Mesenteric fat pad (tissue), 1 donor: ENCODE results near the gene DYRK1A. TPM values are rescaled to one million over a fixed set of nuclear protein-coding genes. Genes with fewer than 3 reads are reported as not detected.

ENCODE experiments used
- DNase-seq: peaks from one replicate; pipeline ENCODE4 v3.0.0-alpha.2; 2020; ENCODE audit warnings: low spot score
- total RNA-seq: library from RNA; stranded (reverse); fragmentation: NEBNext Ultra II Directional; extraction: Animal tissue kit (Norgen Biotek cat#: 25700); gene quantifications from one replicate; pipeline ENCODE4 v1.2.1, GENCODE V29; 2021
- donor health status: DM: yes; HTN: yes; CAD: no.

The DYRK1A gene
- total RNA-seq, 1 donor from 2014 or later: 48.8 TPM

- DNase-seq: no peak
These were observed 82.8 kb downstream of the DYRK1A start for GRCh38 chr21:37449302-37449937.

DNA sequence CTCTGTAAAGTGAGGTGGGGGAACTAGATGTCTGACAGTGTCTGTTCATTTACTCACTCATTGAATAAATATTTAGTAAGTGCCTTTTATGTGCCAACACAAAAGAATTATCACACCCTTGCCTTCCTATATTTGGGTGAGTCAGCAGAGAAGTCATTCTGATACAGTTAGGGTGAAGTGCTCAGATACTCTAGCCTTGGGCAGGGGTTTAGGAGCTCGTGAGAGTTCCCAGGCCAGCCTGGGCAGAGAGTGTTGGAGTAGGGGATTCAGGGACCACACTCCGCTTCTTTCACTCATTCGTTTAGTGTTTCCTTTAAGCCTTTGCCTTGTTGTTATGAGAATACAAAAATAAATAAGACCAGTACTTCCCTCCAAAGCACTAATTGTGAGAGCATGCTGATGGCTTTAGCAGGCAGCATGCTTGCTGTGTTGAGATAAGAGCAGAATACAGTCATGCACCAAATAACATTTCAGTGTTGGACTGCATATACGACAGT is 83.9 kb downstream of the DYRK1A start:
- DNase-seq: no peak

GRCh38 chr21:37451446-37451845 is 84.9 kb downstream of the DYRK1A start:
- no peak for DNase-seq

DNA sequence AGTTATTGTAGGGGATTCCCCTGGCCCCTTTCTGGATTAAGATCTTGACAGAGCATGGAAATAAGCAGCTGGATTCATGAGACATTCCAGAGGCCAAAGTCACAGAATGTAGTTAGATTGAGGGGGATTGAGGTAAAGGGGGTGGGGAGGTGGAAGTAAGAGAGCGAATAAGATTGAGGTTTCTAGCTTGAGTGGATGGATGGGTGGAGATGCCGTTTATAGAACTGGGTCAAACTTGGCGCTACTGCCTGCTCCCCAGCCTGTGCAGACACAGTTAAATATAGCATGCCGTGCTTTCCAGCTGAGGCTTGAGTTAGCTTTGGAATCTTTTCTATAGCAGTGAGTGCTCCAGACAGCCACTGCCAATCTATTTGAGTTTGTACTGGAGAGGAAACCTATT is 85.7 kb downstream of the DYRK1A start:
- no peak for DNase-seq

DNA sequence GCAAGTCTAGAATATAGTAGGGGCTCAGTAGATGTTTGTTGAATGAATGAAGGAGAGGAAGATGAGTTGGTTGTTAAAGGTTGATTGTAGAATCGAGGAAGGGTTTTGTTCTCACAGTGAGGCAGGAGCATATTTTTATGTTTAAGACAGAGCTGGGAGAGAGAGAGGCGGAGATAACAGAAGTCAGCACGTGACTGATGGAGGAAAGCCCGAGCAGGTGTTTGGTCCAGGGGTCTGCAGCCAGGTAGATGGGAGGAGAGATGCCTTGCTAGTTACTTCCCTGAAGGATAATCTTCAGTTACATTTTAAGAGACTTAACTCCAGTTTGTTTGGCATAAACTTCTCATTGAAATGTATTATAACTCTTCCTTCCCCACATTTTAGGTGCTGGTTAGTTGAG is 86.8 kb downstream of the DYRK1A start:
- no peak for DNase-seq

DNA sequence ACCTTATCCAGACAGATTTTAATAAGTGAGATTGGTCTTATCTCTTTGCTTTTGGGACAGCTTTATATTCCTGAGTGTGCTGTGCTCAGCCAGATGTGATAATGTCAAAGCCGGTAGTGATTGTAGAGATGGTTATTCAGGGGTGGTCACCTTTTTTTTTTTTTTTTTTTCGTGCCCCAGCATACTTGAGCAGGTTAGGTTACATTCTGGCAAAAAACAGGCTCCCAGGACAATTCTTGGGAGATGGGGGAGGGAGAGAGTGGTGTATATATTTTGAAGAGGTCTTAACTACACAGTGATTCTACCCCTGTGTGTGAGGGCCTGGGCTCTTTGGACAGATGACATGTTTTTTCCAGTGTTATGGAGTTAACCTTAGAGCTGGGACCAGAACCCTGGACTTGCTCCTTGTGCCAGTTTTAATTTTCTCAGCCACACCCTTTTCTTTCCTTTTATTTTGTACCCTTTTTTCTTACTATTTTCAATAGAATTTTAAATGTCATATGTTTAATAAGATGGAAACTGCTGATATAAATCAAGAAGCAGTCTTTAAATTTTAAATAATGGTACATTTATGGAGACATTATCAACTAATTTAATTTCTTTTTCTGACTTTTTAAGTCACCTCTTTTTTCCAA is 88.4 kb downstream of the DYRK1A start:
- no peak for DNase-seq

DNA sequence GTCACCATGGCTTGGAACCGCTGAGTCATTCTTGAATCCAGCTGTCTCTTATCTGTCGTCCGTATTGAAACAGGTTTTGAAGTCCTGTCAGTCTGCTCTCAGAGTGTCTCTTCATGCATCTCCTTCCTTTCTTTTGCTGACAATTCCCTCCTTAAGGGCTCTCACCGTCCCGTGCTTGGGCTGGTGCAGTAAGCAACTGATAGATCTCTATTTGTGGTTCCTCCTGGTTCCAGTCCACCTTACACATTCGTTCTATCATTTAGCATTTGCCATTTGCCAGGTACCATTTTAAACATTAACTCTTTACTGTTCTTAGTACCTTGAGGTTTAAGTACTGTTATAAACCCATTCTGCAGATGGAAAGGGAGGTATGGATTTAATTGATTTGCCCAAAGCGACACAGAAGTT is 88.9 kb downstream of the DYRK1A start:
- DNase-seq: no peak

- no peak for DNase-seq
These were observed 92.2 kb downstream of the DYRK1A start for GRCh38 chr21:37458669-37459276.

DNA sequence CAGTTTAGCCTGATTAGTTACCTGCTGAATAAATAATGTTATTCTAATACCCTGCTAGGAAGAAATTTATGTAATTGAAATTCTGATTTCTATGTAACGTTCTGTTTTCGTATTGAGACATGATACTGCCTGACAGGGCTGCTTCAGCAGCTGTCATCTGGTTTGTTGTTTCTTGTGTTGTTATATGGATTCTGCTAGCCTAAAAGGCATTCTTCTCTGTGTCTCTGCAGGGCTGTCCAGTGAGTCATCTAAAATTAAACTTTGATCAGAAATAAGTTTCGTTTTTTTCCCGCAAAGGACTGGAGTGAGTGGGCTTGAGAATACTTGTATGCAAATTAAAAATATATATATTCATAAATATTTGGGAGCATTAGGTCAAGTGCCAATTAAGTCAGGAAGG is 93.0 kb downstream of the DYRK1A start:
- no peak for DNase-seq

DNA sequence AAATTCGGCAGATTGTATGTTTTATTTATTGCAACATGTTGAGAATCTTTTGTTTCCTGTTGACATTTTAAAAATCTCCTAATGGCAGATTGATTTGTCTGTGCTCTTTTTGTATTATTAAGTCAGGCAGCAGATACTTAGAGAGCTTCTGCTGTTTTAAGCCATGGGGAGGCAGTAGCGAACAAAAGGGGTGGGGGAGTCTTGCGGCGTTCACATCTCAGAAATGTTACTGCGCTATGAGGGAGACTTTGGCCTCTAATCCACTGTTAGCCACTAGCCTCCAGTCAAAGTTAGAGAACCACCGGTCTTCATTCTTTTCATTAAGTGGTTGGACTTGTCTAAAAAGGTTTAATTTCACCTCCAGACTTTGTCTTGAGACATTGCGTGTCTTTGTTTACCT is 93.6 kb downstream of the DYRK1A start:
- DNase-seq: no peak

GRCh38 chr21:37461479-37461878 is 94.9 kb downstream of the DYRK1A start:
- no peak for DNase-seq

DNA sequence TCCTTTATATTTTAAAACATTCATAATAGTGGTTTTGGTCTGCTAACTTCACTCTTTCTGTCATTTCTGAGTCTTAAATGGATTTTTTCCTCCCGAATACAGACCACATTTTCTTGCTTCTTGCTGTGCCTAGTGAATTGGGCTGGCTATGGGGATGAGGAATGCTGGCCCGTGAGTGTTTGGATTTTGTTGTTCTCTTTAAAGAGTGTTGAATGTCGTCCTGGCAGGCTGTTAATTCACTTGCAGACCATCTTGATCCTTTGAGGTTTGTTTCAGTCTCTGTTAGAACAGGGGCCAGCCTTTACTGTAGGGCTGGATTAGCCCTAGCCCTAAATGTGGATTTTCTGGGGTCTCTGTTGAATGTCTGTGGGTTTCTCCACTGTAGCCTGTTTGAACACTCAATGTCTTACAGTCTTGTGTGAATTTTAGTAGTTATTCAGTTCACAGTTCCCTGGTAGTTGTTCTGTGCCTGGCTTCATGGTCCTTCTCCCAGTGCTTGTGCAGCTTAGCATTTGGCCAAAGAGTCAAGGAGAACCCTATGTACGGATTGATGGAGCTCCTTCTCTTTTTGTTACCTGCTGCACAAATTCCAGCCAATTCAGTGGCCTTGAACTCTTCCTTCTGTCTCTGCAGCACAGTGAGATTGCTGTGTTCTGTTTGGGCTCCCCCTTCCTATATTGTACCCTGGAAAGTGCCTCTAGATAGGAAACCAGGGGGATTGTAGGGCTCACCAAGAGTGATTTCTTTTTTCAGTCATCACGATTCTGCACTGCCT is 95.7 kb downstream of the DYRK1A start:
- no peak for DNase-seq

DNA sequence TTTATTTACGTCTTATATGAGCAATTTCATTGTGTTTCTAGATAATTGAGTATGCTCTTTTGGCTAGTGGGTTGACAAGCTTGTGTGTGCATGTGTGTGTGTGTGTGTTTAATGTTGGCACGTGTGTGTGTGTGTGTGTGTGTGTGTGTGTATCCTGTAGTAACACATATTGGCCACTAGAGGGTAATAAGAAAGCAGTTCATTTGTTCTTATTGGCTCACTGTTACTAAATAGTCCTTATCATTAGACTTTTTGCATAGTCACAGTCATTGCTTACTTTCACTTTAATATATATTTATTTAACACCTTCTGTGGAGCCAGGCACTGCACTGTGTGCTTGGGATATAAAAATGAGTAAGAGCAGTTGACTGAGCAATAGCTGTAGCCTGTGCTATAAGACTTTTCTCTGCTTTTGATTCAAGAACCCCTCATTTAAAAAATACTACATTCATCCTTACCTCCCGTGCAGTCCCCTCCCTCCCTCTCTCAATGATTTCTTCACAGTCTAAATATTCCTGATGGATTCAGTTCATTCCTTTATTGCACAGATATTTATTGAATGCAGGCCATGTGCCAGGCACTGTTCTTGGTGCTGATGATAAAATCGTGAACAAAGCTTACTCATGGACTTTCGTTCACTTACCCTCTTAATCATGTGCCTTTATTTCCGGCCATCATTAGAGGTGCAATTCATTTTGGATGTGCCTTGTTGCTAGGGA is 96.7 kb downstream of the DYRK1A start:
- no peak for DNase-seq

- DNase-seq: no peak
These were observed 100.5 kb downstream of the DYRK1A start for GRCh38 chr21:37467082-37467481.

DNA sequence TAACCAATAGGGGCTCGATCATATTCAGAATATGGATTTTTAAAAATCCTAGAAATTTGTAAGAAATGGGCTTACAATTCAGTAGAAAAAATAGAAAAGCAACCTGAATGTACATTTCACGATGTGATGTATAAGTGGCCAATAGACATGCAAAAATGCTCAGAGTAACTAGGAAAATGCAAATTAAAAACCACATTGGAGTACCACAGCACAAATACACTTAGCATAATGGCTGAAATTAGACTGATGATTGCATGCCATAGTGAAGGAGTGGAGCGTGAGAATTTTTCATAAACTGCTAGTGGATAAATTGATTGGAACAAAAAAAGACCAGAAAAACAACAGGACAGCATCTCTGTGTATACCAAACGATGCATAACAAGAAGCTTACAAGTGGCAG is 102.3 kb downstream of the DYRK1A start:
- DNase-seq: no peak

DNA sequence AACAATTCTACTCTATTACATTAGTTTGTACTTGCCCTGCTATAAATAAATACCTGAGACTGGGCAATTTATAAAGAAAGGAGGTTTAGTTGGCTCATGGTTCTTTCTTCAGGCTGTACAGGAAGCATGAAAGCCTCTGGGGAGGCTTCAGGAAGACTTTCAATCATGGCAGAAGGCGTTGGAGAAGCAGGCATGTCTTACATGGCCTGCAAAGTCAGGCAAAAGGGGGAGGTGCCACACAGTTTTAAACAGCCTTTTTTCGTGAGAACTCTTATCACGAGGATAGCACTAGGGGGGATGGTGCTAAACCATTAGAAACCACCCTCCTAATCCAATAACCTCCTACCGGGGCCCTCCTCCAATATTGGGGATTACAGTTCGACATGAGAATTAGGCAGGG is 102.9 kb downstream of the DYRK1A start:
- no peak for DNase-seq

- DNase-seq: no peak
These were observed 106.0 kb downstream of the DYRK1A start for GRCh38 chr21:37472581-37472980.

- no peak for DNase-seq
These were observed 106.9 kb downstream of the DYRK1A start for GRCh38 chr21:37473491-37473890.

GRCh38 chr21:37474342-37474741 is 107.8 kb downstream of the DYRK1A start:
- no peak for DNase-seq

DNA sequence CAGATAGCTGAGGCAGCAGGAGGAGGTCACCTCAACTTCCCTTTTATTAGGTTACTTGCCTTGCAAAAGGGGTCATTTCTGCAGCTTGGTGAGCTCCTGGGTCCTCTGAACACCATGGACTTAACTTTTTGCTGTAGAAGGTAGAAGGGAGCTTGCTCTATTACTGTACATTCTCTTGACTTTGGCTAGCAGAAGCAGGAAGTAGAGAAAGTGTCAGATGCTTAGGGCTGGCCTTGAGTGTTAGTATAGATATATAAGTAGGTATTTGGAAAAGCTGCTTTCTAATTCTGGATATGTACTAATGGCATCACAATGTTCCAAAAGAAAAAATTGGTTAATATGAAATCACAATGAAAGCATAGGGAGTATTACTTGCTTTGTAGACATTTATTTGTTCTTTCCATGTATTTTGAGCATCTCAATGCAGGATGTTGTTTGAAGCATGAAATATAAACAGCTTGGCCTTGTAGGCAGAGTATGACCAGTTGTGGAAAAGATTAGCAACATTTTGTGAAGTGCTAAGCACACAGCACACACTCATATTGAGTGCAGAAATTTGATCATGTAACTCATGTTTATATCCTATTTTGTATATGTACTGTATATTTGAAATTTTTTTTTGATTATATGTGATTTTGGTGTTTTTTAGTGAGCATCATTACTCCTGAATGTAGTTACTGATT is 108.8 kb downstream of the DYRK1A start:
- DNase-seq: no peak

GRCh38 chr21:37478794-37479193 is 112.2 kb downstream of the DYRK1A start:
- no peak for DNase-seq
